Measurements from ENCODE around the gene SLC24A5.

The SLC24A5 gene

GRCh38 chr15:48120745-48121144 lies at the start of gene SLC24A5:
TSS of gene SLC24A5 (plus strand) at chr15:48120990. CDS start at chr15:48121045, 55 bp downstream.
- no peak within 1 kb of the TSS for H3K4me3 ChIP-seq (ENCODE audit: low read depth, low read length)

GRCh38 chr15:48072941-48073340 lies 47.8 kb upstream of the SLC24A5 start:
- no peak overlapping the region for H3K4me3 ChIP-seq (ENCODE audit: low read depth, low read length)

GRCh38 chr15:48073881-48074280 lies 46.9 kb upstream of the SLC24A5 start:
- H3K4me3 ChIP-seq (ENCODE audit: low read depth, low read length): no peak overlapping the region

- H3K4me3 ChIP-seq (ENCODE audit: low read depth, low read length): no peak overlapping the region
Observed at GRCh38 chr15:48076454-48076853, 44.3 kb upstream of the SLC24A5 start.

GRCh38 chr15:48077616-48078184 lies 43.1 kb upstream of the SLC24A5 start:
- H3K4me3 ChIP-seq (ENCODE audit: low read depth, low read length): no peak overlapping the region

- H3K4me3 ChIP-seq (ENCODE audit: low read depth, low read length): no peak overlapping the region
Observed at GRCh38 chr15:48084759-48085590, 35.8 kb upstream of the SLC24A5 start.

GRCh38 chr15:48085591-48085930 lies 35.2 kb upstream of the SLC24A5 start:
- no peak overlapping the region for H3K4me3 ChIP-seq (ENCODE audit: low read depth, low read length)

- H3K4me3 ChIP-seq (ENCODE audit: low read depth, low read length): no peak overlapping the region
Observed at GRCh38 chr15:48086133-48086532, 34.7 kb upstream of the SLC24A5 start.

- no peak overlapping the region for H3K4me3 ChIP-seq (ENCODE audit: low read depth, low read length)
Observed at GRCh38 chr15:48086576-48086975, 34.2 kb upstream of the SLC24A5 start.

- H3K4me3 ChIP-seq (ENCODE audit: low read depth, low read length): no peak overlapping the region
Observed at GRCh38 chr15:48087844-48088243, 32.9 kb upstream of the SLC24A5 start.

- no peak overlapping the region for H3K4me3 ChIP-seq (ENCODE audit: low read depth, low read length)
Observed at GRCh38 chr15:48089702-48090101, 31.1 kb upstream of the SLC24A5 start.

- H3K4me3 ChIP-seq (ENCODE audit: low read depth, low read length): no peak overlapping the region
Observed at GRCh38 chr15:48090115-48090514, 30.7 kb upstream of the SLC24A5 start.

- no peak overlapping the region for H3K4me3 ChIP-seq (ENCODE audit: low read depth, low read length)
Observed at GRCh38 chr15:48090666-48091065, 30.1 kb upstream of the SLC24A5 start.

- no peak overlapping the region for H3K4me3 ChIP-seq (ENCODE audit: low read depth, low read length)
Observed at GRCh38 chr15:48091522-48091921, 29.3 kb upstream of the SLC24A5 start.

- no peak overlapping the region for H3K4me3 ChIP-seq (ENCODE audit: low read depth, low read length)
Observed at GRCh38 chr15:48096355-48096786, 24.4 kb upstream of the SLC24A5 start.

- no peak overlapping the region for H3K4me3 ChIP-seq (ENCODE audit: low read depth, low read length)
Observed at GRCh38 chr15:48096813-48097212, 24.0 kb upstream of the SLC24A5 start.

GRCh38 chr15:48097264-48097663 lies 23.5 kb upstream of the SLC24A5 start:
- no peak overlapping the region for H3K4me3 ChIP-seq (ENCODE audit: low read depth, low read length)

- H3K4me3 ChIP-seq (ENCODE audit: low read depth, low read length): no peak overlapping the region
Observed at GRCh38 chr15:48101376-48101961, 19.3 kb upstream of the SLC24A5 start.

- H3K4me3 ChIP-seq (ENCODE audit: low read depth, low read length): no peak overlapping the region
Observed at GRCh38 chr15:48102167-48102566, 18.6 kb upstream of the SLC24A5 start.

- H3K4me3 ChIP-seq (ENCODE audit: low read depth, low read length): no peak overlapping the region
Observed at GRCh38 chr15:48103647-48104046, 17.1 kb upstream of the SLC24A5 start.

GRCh38 chr15:48105936-48106335 lies 14.9 kb upstream of the SLC24A5 start:
- H3K4me3 ChIP-seq (ENCODE audit: low read depth, low read length): no peak overlapping the region

GRCh38 chr15:48109212-48109611 lies 11.6 kb upstream of the SLC24A5 start:
- no peak overlapping the region for H3K4me3 ChIP-seq (ENCODE audit: low read depth, low read length)
